Mesendoderm (in vitro differentiated cells): ENCODE data around the gene FUS.

Source experiments
- DNase-seq: peaks from one replicate; pipeline ENCODE4 v3.0.0; 2013
- H2AK5ac ChIP-seq: 2 replicates; pipeline ENCODE4 v1.6.1; 2013; ENCODE audit warnings: low read length, inconsistent platforms
- H2BK120ac ChIP-seq: 2 replicates; pipeline ENCODE4 v1.6.1; 2013; ENCODE audit warnings: low read depth, mild to moderate bottlenecking, low read length, moderate library complexity, mixed read lengths
- H2BK15ac ChIP-seq: replicated peaks from 2 replicates; pipeline ENCODE4 v1.6.1; 2013; ENCODE audit warnings: low read depth, mild to moderate bottlenecking, moderate library complexity
- H2BK5ac ChIP-seq: 2 replicates; pipeline ENCODE4 v1.6.1; 2013; ENCODE audit warnings: low read length, inconsistent platforms
- H3K18ac ChIP-seq: 2 replicates; pipeline ENCODE4 v1.6.1; 2013; ENCODE audit warnings: mild to moderate bottlenecking, low read length, mixed read lengths
- H3K23ac ChIP-seq: one replicate; pipeline ENCODE4 v1.6.1; 2013; ENCODE audit warnings: low read length
- H3K27ac ChIP-seq: 2 replicates; pipeline ENCODE4 v1.5.1; 2013; ENCODE audit warnings: low read depth, mild to moderate bottlenecking, inconsistent platforms, low read length, moderate library complexity
- H3K27me3 ChIP-seq: 2 replicates; pipeline ENCODE4 v1.6.1; 2013; ENCODE audit warnings: low read length, control low read depth, mild to moderate bottlenecking, inconsistent platforms; ENCODE audit not compliant: insufficient read depth, poor library complexity
- H3K36me3 ChIP-seq: 2 replicates; pipeline ENCODE4 v1.6.1; 2013; ENCODE audit warnings: low read length, inconsistent platforms; ENCODE audit not compliant: control insufficient read depth, insufficient read depth
- H3K4ac ChIP-seq: one replicate; pipeline ENCODE4 v1.6.1; 2013; ENCODE audit warnings: low read depth, mild to moderate bottlenecking, low read length, moderate library complexity
- H3K4me1 ChIP-seq: 2 replicates; pipeline ENCODE4 v1.6.1; 2013; ENCODE audit warnings: low read depth, low read length, inconsistent platforms; ENCODE audit not compliant: control insufficient read depth
- H3K4me2 ChIP-seq: 2 replicates; pipeline ENCODE4 v1.6.1; 2013; ENCODE audit warnings: low read length
- H3K4me3 ChIP-seq: 2 replicates; pipeline ENCODE4 v1.5.1; 2013; ENCODE audit warnings: mild to moderate bottlenecking, low read length
- H3K56ac ChIP-seq: one replicate; pipeline ENCODE4 v1.6.1; 2013; ENCODE audit warnings: low read length
- H3K79me1 ChIP-seq: 2 replicates; pipeline ENCODE4 v1.6.1; 2013; ENCODE audit warnings: low read length, inconsistent platforms
- H3K79me2 ChIP-seq: 2 replicates; pipeline ENCODE4 v1.6.1; 2013; ENCODE audit warnings: mild to moderate bottlenecking, low read length; ENCODE audit not compliant: control insufficient read depth, insufficient read depth
- H3K9ac ChIP-seq: 2 replicates; pipeline ENCODE4 v1.6.1; 2013; ENCODE audit warnings: low read length, inconsistent platforms
- H4K5ac ChIP-seq: one replicate; pipeline ENCODE4 v1.6.1; 2013; ENCODE audit warnings: low read length
- H4K8ac ChIP-seq: one replicate; pipeline ENCODE4 v1.6.1; 2013; ENCODE audit warnings: low read depth, mild to moderate bottlenecking, control low read depth, low read length, moderate library complexity
- WGBS: extraction: QIAGEN DNeasy Blood & Tissue Kit; methylation state at CpG from one replicate; pipeline ENCODE4 v1.1.7; 2013; ENCODE audit warnings: low lambda C conversion rate, missing lambda C conversion rate; ENCODE audit not compliant: insufficient coverage; ENCODE audit errors: extremely low coverage; 5-methylcytosine and 5-hydroxymethylcytosine counted together

Gene FUS

DNA sequence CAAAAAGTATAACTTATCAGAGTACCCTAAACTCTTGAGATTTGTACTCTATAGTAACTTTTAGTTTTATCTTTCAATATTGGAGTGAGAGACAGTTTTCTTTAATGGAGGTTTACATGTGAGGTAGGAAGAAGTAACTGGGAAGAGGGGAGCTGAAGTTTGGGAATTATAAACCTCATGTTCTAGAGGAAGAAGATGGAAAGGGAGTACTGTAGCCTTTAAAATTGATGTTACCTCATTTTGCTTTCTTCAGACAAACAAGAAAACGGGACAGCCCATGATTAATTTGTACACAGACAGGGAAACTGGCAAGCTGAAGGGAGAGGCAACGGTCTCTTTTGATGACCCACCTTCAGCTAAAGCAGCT, 9.5 kb downstream of the FUS start:
- Histone ChIP-seq H3K23ac (no peak overlapping the region), H3K18ac (no peak overlapping the region), H2AK5ac (no peak overlapping the region), H3K36me3 (peaks cover 56% of the 10 kb centered on the region), H2BK120ac (no peak overlapping the region), H3K56ac (no peak overlapping the region), H3K4me2 (no peak overlapping the region), H3K4me1 (no peaks in the 10 kb centered on the region), H2BK5ac (no peak overlapping the region), H3K27ac (no peak overlapping the region), H4K8ac (no peak overlapping the region), H3K79me1 (peaks cover 43% of the 10 kb centered on the region), H4K5ac (no peak overlapping the region), H3K27me3 (no peaks in the 10 kb centered on the region), H3K4ac (no peak overlapping the region), H3K79me2 (peaks cover 47% of the 10 kb centered on the region), H3K9ac (no peak overlapping the region), H2BK15ac (no peak overlapping the region), H3K4me3 (no peak overlapping the region)
- WGBS: no CpG with 5 or more reads among the region's 2 CpGs
- DNase-seq: no peak

- no peak overlapping the region for H3K4me2 ChIP-seq
- H3K27me3 ChIP-seq: no peaks in the 10 kb centered on the region
- H4K5ac ChIP-seq: no peak overlapping the region
- peaks cover 53% of the 10 kb centered on the region for H3K36me3 ChIP-seq
- no peak overlapping the region for H3K4ac ChIP-seq
- H3K79me1 ChIP-seq: peaks cover 44% of the 10 kb centered on the region
- H3K56ac ChIP-seq: no peak overlapping the region
- H2BK15ac ChIP-seq: no peak overlapping the region
- no peak overlapping the region for H3K4me3 ChIP-seq
- peaks cover 42% of the 10 kb centered on the region for H3K79me2 ChIP-seq
- H2BK5ac ChIP-seq: no peak overlapping the region
- no peak overlapping the region for H2AK5ac ChIP-seq
- H3K4me1 ChIP-seq: no peaks in the 10 kb centered on the region
- H4K8ac ChIP-seq: no peak overlapping the region
- H3K23ac ChIP-seq: no peak overlapping the region
- no peak for DNase-seq
- H2BK120ac ChIP-seq: no peak overlapping the region
- WGBS: no CpG with 5 or more reads among the region's 12 CpGs
- no peak overlapping the region for H3K9ac ChIP-seq
- H3K18ac ChIP-seq: no peak overlapping the region
- no peak overlapping the region for H3K27ac ChIP-seq
Measured at GRCh38 chr16:31190061-31190460, 10.1 kb downstream of the FUS start.

DNA sequence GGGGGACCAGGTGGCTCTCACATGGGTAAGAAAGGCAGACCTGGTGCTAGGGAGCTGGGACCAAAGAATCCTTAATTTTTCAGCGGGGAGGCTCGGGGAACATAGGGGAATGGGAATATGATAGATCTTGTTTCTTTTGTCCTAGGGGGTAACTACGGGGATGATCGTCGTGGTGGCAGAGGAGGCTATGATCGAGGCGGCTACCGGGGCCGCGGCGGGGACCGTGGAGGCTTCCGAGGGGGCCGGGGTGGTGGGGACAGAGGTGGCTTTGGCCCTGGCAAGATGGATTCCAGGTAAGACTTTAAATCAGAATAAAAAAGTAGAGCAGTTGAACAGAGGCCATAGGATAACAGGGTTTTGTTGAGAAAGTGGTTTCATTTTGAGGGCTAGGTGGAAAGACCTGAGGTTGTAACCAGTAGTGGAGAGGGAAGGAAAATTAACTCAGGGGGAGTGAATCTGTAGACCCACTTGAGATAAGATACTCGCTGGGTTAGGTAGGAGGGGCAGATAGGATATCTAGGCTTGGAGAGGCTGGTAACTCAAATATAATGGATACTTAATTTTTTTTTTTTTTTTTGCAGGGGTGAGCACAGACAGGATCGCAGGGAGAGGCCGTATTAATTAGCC, 11.0 kb downstream of the FUS start:
- no peak overlapping the region for H2BK5ac ChIP-seq
- H3K9ac ChIP-seq: no peak overlapping the region
- H3K56ac ChIP-seq: no peak overlapping the region
- no peak overlapping the region for H3K4ac ChIP-seq
- no peak overlapping the region for H4K8ac ChIP-seq
- no peak overlapping the region for H2BK15ac ChIP-seq
- no peaks in the 10 kb centered on the region for H3K27me3 ChIP-seq
- H2AK5ac ChIP-seq: no peak overlapping the region
- H3K4me2 ChIP-seq: no peak overlapping the region
- H3K4me1 ChIP-seq: no peaks in the 10 kb centered on the region
- H3K18ac ChIP-seq: no peak overlapping the region
- no peak overlapping the region for H2BK120ac ChIP-seq
- no peak overlapping the region for H4K5ac ChIP-seq
- H3K79me2 ChIP-seq: peaks cover 33% of the 10 kb centered on the region
- no peak for DNase-seq
- H3K36me3 ChIP-seq: peaks cover 49% of the 10 kb centered on the region
- peaks cover 39% of the 10 kb centered on the region for H3K79me1 ChIP-seq
- no peak overlapping the region for H3K4me3 ChIP-seq
- no peak overlapping the region for H3K23ac ChIP-seq
- WGBS: no CpG with 5 or more reads among the region's 17 CpGs
- no peak overlapping the region for H3K27ac ChIP-seq

DNA sequence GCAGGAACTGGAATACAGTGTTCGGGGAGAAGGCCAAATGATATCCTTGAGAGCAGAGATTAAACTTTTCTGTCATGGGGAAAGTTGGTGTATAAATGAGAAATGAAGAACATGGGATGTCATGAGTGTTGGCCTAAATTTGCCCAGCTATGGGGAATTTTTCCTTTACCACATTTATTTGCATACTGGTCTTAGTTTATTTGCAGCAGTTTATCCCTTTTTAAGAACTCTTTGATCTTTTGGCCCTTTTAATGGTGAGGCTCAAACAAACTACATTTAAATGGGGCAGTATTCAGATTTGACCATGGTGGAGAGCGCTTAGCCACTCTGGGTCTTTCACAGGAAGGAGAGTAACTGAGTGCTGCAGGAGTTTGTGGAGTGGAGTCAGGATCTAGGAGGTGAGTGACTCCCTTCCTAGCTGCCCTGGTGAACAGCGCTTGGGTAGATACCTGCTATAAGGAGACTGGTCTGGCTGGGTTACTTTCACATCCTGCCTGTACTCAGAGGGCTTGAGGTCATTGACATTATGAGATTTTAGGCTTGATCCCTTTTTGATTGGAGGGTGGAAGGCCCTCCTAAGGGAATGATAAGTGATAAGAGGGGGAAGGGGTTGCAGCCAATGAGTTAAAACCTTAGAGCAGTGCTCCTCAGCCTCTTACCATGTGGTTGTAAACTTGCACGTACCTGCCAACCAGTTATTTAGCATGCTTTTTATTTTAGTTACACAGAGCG, 11.9 kb downstream of the FUS start:
- Histone ChIP-seq H3K4me3 (no peak overlapping the region), H3K79me1 (peaks cover 34% of the 10 kb centered on the region), H3K18ac (no peak overlapping the region), H2BK15ac (no peak overlapping the region), H3K36me3 (peaks cover 49% of the 10 kb centered on the region), H3K4me2 (no peak overlapping the region), H3K23ac (no peak overlapping the region), H3K9ac (no peak overlapping the region), H2AK5ac (no peak overlapping the region), H3K56ac (no peak overlapping the region), H3K79me2 (peaks cover 24% of the 10 kb centered on the region), H3K4ac (no peak overlapping the region), H3K27ac (no peak overlapping the region), H3K4me1 (no peaks in the 10 kb centered on the region), H2BK5ac (no peak overlapping the region), H2BK120ac (no peak overlapping the region), H4K5ac (no peak overlapping the region), H3K27me3 (no peaks in the 10 kb centered on the region), H4K8ac (no peak overlapping the region)
- no peak for DNase-seq
- WGBS: no CpG with 5 or more reads among the region's 5 CpGs

- Histone ChIP-seq H3K23ac (no peak overlapping the region), H3K4me1 (no peaks in the 10 kb centered on the region), H3K56ac (no peak overlapping the region), H3K79me1 (peaks cover 27% of the 10 kb centered on the region), H4K8ac (no peak overlapping the region), H2BK5ac (no peak overlapping the region), H3K4me3 (no peak overlapping the region), H3K79me2 (peaks cover 13% of the 10 kb centered on the region), H3K18ac (no peak overlapping the region), H3K36me3 (peaks cover 43% of the 10 kb centered on the region), H3K27me3 (no peaks in the 10 kb centered on the region), H2AK5ac (no peak overlapping the region), H3K4me2 (no peak overlapping the region), H3K4ac (no peak overlapping the region), H2BK15ac (no peak overlapping the region), H2BK120ac (no peak overlapping the region), H3K27ac (no peak overlapping the region), H4K5ac (no peak overlapping the region), H3K9ac (no peak overlapping the region)
- WGBS: no CpG with 5 or more reads among the region's 16 CpGs
- no peak for DNase-seq
Measured at GRCh38 chr16:31192856-31193642, 13.1 kb downstream of the FUS start.
